ENCODE data around the gene LDB1.

The LDB1 gene

GRCh38 chr10:102064503-102064867 lies 55.7 kb downstream of the LDB1 start:
- FAIRE-seq = no peak

- FAIRE-seq = no peak
Measured at GRCh38 chr10:102059987-102060386, 60.2 kb downstream of the LDB1 start.
